PFSK-1 (cell line): ENCODE results near the gene TNFAIP8L1.

Experiments
- FOXP2 ChIP-seq: optimal IDR thresholded peaks from 2 replicates; pipeline ENCODE3; 2011; ENCODE audit warnings: borderline replicate concordance, control low read depth, inconsistent platforms; ENCODE audit not compliant: insufficient read depth; ENCODE audit errors: extremely low read length, extremely low read depth
- POLR2AphosphoS5 ChIP-seq: IDR thresholded peaks from 2 replicates; pipeline ENCODE4 v1.6.1; 2012; ENCODE audit warnings: low read depth, mild to moderate bottlenecking, control low read depth, low read length, moderate library complexity
- SIN3A ChIP-seq: IDR thresholded peaks from 2 replicates; pipeline ENCODE4 v1.6.1; 2012; ENCODE audit warnings: mild to moderate bottlenecking, low read length, moderate library complexity, borderline replicate concordance; ENCODE audit not compliant: insufficient read depth
- TAF1 ChIP-seq: IDR thresholded peaks from 2 replicates; pipeline ENCODE4 v1.6.1; 2012; ENCODE audit warnings: low read length, control low read depth, borderline replicate concordance; ENCODE audit not compliant: insufficient read depth
- TF ChIP-seq, protein P1 (sequence below), 2 experiments: IDR thresholded peaks; 2 replicates each; pipeline versions ENCODE4 v1.6.1 to v1.8.0; 2011 to 2012; ENCODE audit warnings: low read depth in 2 of 2, low read length in 2 of 2, control low read depth in 1 of 2, inconsistent platforms in 1 of 2, mild to moderate bottlenecking in 1 of 2, moderate library complexity in 1 of 2; ENCODE audit not compliant: insufficient read depth in 1 of 2

Gene TNFAIP8L1

DNA sequence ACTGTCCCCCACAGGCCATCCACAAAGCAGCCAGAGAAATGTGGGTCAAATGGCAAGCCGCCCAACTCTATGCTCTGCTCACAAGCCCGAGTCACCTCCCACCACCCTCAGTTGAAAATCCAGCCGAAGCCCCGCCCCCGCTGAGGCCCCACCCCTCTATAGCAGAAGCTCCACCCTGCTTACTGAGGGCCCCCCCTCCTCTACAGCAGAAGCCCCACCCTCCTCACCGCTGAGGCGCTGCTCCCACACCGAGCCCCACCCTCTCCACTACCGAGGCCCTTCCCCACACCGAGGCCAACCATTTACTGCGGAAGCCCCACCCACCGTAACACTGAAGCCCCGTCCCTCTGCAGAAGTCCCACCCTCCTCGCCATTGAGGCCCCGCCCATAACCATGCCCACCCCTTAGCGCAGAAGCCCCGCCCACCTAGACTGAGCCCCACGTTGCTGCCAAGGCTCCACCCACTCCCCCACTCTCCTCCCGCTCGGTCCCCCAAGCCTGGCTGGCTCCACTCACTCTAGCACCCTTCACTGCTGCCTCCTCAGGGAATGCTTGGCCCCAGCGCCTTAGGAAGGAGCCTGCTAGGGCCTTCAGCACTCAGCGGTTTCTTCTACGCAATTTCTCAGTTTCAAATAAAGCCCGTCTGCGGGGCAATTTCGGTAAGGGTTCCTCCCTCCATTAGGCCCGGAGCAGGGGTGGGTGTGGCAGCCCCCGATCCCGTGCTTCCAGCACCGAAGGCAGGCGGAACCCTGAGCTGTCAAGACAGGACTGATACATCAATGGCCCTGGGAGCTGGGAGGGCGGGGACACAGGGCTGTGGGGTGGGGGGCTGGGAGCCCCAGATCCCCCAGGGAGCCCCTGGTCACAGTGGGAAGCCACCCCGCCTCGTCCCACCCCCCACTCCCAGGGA, 39.8 kb downstream of the TNFAIP8L1 start:
- TF ChIP-seq TAF1, result no peak
- TF ChIP-seq, protein P1, sequence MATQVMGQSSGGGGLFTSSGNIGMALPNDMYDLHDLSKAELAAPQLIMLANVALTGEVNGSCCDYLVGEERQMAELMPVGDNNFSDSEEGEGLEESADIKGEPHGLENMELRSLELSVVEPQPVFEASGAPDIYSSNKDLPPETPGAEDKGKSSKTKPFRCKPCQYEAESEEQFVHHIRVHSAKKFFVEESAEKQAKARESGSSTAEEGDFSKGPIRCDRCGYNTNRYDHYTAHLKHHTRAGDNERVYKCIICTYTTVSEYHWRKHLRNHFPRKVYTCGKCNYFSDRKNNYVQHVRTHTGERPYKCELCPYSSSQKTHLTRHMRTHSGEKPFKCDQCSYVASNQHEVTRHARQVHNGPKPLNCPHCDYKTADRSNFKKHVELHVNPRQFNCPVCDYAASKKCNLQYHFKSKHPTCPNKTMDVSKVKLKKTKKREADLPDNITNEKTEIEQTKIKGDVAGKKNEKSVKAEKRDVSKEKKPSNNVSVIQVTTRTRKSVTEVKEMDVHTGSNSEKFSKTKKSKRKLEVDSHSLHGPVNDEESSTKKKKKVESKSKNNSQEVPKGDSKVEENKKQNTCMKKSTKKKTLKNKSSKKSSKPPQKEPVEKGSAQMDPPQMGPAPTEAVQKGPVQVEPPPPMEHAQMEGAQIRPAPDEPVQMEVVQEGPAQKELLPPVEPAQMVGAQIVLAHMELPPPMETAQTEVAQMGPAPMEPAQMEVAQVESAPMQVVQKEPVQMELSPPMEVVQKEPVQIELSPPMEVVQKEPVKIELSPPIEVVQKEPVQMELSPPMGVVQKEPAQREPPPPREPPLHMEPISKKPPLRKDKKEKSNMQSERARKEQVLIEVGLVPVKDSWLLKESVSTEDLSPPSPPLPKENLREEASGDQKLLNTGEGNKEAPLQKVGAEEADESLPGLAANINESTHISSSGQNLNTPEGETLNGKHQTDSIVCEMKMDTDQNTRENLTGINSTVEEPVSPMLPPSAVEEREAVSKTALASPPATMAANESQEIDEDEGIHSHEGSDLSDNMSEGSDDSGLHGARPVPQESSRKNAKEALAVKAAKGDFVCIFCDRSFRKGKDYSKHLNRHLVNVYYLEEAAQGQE (IDR thresholded peaks at IDR 0.05; ENCODE audit: insufficient read depth in 1 of 2, low read depth in 2 of 2, low read length in 2 of 2), result no peak
- TF ChIP-seq POLR2AphosphoS5, result no peak
- no peak for TF ChIP-seq SIN3A
- no peak for TF ChIP-seq FOXP2

DNA sequence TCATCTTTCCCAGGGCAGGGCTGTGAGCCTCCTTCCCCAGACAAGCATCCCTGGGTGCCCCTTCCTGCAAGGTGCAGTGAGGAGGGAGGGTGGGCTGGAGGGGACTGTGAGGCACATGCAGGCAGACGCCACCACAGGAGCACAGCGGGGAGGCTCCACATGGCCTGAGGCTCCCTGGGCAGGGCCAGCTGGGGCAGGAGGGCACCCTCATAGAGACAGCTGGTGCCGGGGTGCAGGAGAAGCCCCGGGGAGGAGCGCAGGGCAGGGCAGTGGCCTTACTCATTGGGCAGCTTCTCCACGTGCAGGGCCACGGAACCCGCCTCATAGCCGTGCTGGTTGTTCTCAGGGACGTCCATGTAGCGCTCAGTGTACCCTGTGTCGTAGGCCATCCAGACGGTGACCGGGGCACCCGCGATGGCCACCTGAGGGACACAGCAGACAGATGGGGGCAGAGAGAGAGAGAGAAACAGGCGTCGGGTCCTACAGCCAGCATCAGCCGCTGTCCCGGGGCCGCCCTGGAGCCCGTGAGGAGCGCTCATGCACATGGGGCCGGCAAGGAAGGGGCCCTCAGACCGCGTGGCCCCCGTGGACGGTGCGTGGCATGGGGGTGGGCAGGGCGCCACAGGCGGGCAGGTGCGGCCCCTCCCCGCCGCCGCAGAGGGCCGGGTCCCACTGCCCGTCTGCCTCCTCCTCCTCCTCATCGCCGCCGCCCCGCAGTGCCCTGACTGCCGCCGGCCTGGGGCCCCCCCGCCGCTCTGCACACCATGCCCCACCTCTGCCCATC, 43.3 kb downstream of the TNFAIP8L1 start:
- TF ChIP-seq POLR2AphosphoS5, result no peak
- no peak for TF ChIP-seq FOXP2
- TF ChIP-seq, protein P1 (IDR thresholded peaks at IDR 0.05; ENCODE audit: insufficient read depth in 1 of 2, low read depth in 2 of 2, low read length in 2 of 2), result no peak
- TF ChIP-seq TAF1, result no peak
- TF ChIP-seq SIN3A, result no peak

DNA sequence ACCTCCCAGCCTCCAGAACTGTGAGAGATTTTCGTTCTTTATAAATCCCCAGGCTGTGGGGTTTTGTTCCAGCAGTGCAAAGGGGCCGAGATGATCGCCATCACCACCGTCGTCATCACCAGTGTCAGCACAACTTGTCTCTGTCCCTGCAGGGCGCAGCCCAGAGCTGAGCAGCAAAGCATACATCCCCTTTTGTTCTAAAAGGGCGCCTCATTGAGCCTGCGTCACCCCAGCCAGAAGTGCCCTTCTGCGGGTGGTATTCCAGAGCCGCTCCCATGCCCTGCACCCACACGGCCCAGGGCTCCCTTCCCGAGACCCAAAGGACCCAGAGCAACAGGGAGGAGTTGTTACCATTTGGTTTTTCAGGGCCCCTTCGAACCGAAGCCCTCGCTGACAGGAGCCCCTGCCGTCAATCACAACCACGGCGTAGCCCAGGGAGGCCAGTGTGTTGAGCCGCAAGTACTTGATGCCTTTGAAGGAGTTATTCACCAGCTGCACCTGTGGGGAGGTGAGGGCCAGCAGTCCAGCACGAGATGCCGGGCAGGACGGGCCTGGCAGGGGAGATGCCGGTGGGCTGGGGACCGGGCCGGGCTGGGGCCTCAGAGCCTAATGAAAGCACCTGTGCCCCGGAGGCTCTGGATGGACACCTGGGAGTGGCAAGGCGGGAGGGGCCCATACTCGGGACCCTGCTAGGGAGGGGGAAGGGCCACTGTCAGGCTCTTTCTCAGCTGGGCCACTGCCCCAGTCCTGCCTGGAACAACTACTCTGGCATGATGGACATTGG, 45.2 kb downstream of the TNFAIP8L1 start:
- TF ChIP-seq, protein P1 (IDR thresholded peaks at IDR 0.05; ENCODE audit: insufficient read depth in 1 of 2, low read depth in 2 of 2, low read length in 2 of 2), result no peak
- TF ChIP-seq FOXP2 (no peak), SIN3A (no peak), TAF1 (no peak), POLR2AphosphoS5 (no peak)

DNA sequence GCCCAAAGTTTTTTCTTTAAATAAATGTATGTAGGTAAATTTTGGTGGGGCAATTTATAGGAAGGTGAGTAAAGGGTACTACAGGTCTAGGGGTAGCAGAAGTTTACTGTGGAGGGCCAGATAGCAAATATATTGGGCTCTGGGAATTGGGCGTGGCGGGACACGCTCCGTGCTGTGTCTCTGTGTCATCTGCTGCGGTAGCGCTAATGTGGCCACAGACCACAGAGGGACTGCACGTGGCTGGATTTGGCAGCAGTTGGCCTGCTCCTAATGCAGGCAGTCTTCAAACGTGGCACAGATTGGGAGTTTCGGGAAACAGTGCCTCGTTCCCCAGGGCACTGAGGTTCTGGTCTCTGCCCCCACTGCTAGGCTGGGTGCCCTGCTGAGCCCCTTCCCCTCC, 47.4 kb downstream of the TNFAIP8L1 start:
- TF ChIP-seq SIN3A, result no peak
- no peak for TF ChIP-seq FOXP2
- TF ChIP-seq, protein P1 (IDR thresholded peaks at IDR 0.05; ENCODE audit: insufficient read depth in 1 of 2, low read depth in 2 of 2, low read length in 2 of 2), result no peak
